Thyroid gland (tissue), 4 donors: ENCODE measurements around the gene CELF4.

Experiments used
- POLR2A ChIP-seq, 2 donors: fragments of 450-650 bp; IDR thresholded peaks; one replicate each; pipeline ENCODE4 v1.6.1; 2017; ENCODE audit warnings: antibody characterized with exemption in 2 of 2, mild to moderate bottlenecking in 2 of 2, moderate library complexity in 1 of 2
- TF ChIP-seq, protein P1 (sequence below), 6 experiments: fragments of 200-600 bp in 3 of 6; fragments of 450-650 bp in 3 of 6; sonication (generic) in 3 of 6; IDR thresholded peaks; one replicate each; pipeline ENCODE4 v1.5.1; 2016 to 2019; ENCODE audit warnings: antibody characterized with exemption in 6 of 6, mild to moderate bottlenecking in 2 of 6, inconsistent platforms in 1 of 6, moderate library complexity in 1 of 6

DNA sequence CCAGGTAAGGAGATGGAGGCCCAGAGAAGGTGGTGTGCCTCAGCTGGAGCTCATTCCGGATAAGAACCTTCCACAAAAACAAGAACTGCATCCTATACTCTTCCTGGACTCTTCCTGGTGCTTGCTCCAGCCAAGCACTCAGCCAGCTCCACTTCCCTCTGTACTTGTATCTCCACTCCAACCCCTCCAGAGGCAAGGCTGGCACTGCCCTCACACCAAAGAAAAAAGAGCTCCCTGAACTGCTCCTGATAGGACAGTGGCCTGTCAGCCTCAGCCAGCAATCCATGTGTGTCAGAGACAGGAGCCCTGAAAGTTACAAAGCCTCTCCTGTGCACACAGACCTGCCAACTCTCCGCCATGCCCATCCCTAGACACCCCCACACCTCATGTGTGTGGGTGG, 248.1 kb downstream of the CELF4 start:
- TF ChIP-seq, protein P1, sequence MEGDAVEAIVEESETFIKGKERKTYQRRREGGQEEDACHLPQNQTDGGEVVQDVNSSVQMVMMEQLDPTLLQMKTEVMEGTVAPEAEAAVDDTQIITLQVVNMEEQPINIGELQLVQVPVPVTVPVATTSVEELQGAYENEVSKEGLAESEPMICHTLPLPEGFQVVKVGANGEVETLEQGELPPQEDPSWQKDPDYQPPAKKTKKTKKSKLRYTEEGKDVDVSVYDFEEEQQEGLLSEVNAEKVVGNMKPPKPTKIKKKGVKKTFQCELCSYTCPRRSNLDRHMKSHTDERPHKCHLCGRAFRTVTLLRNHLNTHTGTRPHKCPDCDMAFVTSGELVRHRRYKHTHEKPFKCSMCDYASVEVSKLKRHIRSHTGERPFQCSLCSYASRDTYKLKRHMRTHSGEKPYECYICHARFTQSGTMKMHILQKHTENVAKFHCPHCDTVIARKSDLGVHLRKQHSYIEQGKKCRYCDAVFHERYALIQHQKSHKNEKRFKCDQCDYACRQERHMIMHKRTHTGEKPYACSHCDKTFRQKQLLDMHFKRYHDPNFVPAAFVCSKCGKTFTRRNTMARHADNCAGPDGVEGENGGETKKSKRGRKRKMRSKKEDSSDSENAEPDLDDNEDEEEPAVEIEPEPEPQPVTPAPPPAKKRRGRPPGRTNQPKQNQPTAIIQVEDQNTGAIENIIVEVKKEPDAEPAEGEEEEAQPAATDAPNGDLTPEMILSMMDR (IDR thresholded peaks at IDR 0.05), result no peak
- no peak for TF ChIP-seq POLR2A (IDR thresholded peaks at IDR 0.05)
